CD4-positive, alpha-beta T cell treated with Interferon gamma for 1 hour (primary cell): ENCODE data around the gene GIT2.
"Not testable (repeated sequence)": the region's sequence is repeated elsewhere in the genome, so short reads cannot be mapped to it uniquely, and the experiment has no call there.

Source experiments
- DNase-seq: peaks from one replicate; pipeline ENCODE4 v3.0.0-alpha.2; 2020

GIT2 gene

DNA sequence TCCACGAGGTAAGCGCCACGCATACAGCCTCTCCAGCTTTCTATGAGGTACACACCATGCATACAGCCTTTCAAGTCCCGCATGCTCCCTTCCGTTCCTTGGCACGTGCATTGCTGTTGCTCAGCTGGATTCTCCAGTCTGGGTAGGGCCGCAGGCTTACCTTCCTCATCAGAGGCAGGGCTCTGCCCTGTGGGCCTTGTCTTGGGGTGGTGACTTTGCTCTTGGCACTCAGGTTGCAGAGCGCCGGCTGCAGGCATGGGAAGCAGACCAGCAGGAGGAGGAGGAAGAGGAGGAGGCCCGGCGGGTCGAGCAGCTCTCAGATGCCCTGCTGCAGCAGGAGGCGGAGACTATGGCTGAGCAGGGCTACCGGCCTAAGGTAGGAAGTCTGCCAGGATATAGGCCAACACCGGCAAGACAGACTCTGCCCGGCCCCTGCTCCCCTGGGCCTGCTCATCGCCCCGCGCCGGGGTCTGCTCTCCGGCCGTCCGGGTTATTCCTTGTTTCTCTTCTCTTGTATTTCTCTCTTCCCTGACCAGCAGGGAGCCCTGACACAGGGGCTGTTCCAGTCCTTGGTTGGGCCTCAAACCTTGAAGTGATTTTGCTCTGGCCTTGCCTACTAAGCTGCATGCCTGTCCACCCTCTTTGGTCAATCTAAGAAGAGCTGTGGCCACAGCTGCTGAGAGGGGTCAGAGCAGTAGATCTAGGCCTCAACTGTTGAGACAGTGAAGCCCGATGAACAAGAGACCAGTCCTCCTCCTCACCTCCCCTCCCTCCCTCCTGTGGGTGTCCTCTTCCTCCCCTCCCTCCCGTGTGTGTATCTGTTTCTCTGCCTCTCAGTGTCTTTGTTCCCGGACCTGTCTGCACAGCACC, 80.8 kb downstream of the GIT2 start:
- DNase-seq: no peak

DNA sequence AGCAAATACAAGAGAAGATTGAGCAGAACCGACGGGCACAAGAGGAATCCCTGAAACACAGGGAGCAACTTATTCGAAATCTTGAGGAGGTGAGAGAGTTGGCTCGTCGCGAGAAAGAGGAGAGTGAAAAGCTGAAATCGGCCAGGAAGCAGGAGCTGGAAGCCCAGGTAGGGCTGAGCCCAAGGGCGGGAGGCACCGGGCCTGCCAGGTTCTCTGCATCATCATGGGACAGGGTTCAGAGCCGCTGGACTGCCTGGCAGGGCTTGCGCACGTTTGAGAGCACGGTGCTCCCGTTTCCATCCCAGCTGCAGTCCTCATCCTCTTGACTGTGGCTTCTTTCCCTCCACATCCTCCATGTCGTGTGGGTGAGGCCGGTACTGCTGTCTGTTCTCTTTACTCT, 81.7 kb downstream of the GIT2 start:
- DNase-seq: no peak

DNA sequence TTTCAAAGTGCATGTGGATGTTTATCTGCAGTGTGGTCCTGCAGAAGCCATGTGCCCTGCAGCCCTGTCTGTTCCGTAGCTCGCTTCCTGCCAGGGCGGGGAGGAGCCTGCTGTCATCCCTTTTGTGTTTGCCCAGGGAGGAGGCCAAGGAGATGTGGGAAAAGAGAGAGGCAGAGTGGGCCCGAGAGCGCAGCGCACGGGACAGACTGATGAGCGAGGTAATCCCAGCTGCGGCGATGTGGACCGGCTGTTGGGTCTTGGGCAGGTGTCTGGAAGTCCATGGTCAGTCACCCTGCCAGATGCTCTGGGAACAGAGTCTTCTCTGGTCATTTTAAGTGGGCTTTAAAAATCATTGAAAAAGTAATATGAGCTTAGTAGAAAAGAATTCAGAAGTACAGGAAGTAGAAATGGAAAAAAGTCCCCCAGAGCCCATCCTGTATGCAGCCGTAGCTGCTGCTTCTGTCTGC, 83.3 kb downstream of the GIT2 start:
- no peak for DNase-seq

DNA sequence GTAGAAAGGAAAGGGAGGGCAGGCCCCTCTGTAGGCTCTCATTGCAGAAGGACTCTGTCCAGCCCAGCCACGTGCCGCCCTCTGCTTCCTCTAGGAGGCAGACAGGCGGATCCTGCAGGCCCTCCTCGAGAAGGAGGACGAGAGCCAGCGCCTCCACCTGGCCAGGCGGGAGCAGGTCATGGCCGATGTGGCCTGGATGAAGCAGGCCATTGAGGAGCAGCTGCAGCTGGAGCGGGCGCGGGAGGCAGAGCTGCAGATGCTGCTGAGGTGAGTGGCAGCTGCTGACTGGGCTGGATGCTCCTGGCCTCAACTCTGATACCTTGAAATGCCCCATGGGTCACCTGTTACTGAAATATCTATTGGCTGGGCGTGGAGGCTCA, 85.2 kb downstream of the GIT2 start:
- DNase-seq: no peak

DNA sequence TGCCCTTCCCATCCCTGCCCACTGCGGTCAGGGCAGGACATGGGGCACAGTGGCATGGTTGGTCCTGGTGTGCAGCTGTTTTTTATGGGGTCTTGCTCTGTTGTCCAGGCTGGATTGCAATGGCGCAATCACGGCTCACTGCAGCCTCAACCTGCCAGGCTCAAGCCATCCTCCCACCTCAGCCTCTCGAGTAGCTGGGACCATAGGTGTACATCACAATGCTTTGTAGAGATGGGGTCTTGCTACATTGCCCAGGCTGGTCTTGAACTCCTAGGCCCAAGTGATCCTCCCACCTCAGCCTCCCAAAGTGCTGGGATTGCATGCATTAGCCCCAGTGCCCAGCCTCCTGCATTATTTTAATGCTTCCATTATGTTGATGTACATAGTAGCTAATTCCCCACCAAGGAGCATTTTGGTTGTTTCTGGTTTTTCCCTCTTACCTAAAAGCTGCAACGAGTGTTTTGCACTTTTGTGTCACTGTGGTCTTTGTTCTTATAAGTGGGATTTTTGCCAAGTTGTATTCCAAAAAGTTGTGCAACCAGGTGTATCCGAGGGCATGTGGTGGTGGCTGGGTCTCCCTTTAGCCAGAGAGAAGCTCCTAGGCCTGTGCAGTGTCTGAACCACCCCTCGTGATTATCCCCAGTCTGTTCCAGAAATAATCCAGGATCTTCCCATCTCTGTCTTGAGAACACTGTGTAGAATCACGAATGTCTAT, 85.8 kb downstream of the GIT2 start:
- no peak for DNase-seq

DNA sequence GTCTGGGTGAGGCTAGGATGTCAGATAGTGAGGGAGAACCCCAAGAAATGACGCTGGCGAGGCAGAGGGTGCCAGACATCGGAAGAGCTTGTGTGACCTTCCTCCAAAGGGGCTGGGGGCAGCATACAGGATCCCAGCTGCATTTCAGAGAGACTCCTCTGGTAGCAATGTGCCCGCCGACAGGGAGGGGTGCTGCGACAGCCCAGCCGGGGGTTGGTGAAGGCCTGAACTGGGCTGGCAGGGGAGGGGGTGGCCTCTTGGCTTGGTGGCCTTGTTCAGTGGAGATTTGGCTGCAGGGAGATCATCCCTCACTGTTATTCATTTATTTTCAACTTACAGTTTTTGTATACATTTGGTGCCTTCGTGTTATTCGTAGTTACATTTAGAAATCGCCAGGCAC, 90.9 kb downstream of the GIT2 start:
- DNase-seq: no peak

DNA sequence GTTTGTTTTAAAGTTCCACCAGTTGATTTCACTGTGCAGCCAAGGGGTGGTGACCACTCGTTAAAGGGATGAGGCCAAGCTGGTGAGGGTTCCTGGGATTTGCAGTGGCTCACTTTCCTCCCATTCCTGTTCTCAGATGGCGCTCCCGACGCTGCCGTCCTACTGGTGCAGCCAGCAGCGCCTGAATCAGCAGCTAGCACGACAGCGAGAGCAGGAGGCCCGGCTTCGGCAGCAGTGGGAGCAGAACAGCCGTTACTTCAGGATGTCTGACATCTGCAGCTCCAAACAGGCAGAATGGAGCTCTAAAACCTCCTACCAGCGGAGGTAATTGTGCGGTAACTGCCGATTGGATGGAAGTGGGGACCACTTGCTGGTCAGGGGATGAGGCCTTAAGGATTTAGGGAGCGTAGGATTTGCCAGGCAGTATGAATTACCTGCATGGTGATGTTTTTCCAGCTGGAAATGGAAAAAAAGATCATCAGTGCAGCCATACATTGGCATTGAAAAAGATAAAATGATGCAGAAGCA, 93.2 kb downstream of the GIT2 start:
- DNase-seq: no peak

DNA sequence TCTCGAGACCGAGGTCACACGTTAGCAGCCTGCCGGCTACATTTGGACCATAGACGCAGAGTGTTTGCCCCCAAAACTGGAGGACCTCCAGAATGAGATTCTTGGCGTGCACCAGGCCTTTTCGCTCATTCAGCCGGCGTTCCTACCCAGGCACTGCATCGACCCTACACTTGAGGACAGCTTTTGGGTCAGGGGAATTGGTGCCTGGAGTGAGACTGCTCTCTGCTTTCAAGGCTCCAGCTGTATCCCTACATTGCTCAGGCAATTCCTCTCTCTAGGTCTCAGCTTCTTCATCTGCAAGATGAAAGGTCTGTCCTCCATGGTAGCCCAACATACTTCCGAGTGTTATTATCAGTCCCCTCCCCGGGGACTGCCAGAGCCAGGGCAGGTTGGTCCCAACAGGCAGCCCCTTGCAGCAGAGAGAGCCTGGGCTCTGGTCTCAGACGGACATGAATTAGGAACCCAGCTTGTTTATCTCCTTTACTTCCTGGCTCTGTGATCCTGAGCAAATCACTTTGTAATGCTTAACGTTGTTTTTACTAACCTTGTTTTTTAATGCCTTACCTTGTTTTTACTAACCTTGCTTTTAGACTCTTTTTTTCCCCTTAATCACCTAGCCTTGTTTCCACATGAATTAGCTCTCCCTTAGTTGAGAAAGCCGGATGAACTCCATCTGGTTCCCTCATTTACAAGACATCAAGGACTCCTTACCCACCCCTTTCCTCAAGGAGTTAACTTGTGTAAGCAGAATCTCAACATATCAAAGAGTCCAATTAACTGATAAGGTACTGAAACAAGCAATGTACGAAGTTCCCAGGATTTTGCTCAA, 95.2 kb downstream of the GIT2 start:
- DNase-seq: no peak

DNA sequence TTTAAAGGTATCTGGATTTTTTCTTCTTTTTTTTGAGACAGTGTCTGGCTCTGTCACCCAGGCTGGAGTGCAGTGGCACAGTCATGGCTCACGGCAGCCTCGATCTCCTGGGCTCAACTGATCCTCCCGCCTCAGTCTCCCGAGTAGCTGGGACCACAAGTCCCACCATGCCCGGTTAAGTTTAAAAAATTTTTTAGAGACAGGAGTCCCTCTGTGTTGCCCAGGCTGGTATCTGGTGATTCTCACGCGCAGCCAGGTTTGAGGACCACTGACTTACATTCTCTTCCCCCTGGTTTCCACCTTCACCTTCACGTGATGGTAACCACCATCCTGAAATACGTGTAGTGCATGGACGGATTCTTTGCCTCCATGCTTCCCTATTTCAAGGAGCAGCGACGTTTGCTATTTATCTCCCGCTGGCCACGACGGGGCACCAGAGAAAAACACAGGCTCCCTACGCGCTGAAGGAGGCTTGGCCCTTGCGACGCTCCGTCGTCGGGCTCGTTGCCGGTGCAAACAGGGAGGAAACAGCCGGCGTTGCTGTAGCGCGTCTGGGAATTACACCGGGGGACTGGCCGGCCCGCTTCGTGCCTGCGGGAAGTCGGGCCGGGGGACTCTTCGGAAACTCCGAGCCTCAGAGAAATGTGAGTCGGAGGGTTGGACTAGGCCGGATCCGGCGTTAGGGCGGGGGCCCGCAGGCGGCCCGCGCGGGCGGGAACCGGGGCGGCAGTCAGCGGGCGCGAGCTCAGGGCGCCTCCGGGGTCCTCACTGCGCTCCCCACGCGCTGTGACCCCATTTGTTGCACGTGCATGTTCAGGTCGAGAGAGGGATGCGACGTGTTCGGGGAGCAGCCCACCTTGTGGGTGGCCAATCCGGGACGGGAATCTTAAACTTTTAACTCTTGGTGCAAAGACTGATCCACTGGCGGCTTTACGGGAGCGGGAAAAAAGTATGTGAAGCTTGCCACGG, 96.1 kb downstream of the GIT2 start, which contains the start of gene TCHP:
TCHP (plus strand) TSS at position 492 of the 969 bp plus-strand sequence. CDS start 2,753 bp downstream, outside the sequence.
- DNase-seq: peak; percentile 74

DNA sequence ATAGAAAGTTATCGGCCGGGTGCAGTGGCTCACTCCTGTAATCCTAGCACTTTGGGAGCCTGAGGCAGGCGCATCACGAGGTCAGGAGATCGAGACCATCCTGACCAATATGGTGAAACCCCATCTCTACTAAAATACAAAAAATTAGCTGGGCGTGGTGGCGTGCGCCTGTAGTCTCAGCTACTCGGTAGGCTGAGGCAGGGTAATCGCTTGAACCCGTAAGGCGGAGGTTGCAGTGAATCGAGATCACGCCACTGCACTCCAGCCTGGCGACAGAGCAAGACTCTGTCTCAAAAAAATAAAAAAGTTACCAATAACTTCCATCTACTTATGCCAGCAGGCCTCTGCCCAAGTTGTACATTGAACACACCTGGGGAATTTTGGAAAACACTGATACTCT, 96.8 kb downstream of the GIT2 start:
- not testable (repeated sequence) for DNase-seq

DNA sequence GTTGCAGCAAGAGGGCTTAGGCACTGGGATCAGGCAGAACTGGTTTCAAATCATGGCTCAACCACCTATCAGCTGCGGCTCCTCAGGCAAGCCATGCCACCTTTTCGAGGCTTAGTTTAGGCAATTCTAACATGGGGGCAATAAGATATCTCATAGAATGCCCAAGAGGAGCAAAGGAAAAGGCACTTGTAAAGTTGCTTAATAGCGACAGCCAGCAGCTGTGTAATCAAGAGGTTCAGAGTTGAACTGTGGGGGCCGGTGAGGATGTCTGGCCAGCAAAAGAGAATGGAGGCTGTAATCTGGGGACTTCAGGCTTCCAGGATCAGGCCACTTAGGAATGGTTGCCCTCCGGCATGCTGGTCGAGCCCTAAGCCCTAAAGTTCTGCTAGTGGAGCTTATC, 99.1 kb downstream of the GIT2 start:
- DNase-seq: no peak

DNA sequence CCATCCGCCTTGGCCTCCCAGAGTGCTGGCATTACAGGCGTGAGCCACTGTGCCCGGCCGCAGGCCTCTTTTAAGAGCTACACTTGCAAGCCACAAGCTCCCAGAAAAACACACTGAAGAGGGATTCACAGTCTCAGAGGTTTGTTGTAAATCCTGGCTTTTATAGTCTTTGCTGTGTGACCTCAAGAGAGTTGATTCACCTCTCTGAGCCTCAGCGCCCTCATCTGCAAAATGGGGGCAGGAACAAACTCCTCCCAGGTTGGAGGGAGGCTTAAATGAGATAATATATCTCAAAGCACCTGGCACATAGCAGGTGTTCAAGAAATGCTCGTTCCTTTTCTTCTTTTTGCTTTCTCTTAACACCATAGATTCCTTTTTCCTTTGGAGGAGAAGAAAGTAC, 100.0 kb downstream of the GIT2 start:
- no peak for DNase-seq

DNA sequence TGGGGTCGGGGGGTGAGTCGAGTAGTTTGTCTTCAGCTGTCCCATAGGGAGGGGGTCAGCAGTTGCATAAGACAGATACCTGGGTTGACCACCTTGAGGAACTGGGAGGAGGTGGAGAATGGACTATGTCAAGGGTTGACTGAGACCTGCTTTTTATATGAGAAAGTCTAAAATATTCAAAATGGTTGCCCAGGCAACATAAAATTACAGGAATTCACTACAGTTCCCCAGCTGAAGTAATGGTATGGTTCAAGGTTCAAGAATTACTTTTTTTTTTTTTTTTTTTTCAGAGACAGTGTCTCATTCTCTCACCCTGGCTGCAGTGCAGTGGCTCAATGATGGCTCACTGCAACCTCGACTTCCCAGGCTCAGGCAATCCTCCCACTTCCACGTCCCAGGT, 101.2 kb downstream of the GIT2 start:
- no peak for DNase-seq

DNA sequence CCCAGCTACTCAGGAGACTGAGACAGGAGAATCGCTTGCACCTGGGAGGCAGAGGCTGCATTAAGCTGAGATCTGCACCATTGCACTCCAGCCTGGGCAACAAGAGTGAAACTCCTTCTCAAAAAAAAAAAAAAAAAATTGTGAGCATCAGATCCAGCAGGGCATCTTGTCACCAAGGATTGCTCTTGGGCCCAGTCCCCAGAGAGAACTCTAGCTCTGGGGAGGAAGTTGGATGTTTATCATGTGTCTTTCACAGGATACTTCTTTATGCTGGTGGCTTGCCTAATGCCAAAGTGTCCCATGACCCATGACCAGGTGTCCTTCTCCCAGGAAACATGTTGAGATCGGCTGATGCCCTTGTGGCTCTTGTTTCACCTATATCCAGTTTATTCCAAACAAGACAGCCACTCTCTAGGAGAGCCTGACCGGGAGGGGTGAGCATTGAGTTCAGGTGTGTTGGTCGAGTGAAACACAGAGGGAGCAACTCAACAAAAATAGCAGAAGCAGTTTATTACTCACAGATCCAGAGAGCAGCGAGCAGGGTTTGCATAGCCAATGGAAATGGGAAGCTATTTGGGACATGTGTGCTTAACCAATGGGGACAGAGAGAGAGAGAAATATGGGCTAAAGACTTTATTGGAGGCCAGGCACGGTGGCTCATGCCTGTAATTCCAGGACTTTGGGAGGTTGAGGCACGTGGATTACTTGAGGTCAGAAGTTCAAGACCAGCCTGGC, 102.7 kb downstream of the GIT2 start:
- DNase-seq: no peak

DNA sequence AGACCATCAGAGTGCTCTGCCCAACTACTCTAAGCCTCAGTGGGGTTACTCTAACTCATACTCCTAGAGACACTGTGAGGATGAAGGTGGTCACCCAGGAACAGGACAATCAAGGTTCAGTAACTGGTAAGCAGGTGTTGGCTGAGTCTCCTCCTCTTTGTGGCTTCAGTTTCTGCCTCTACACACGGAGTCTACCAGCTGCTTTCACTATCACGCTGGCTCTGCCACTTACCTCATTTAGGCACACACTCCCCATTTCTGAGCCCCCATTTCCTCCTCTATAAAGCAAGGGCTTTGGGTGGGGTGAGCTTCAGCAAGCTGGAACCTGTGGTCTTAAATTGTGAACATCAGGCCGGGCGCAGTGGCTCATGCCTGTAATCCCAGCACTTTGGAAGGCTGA, 103.4 kb downstream of the GIT2 start:
- DNase-seq: peak; percentile 33

DNA sequence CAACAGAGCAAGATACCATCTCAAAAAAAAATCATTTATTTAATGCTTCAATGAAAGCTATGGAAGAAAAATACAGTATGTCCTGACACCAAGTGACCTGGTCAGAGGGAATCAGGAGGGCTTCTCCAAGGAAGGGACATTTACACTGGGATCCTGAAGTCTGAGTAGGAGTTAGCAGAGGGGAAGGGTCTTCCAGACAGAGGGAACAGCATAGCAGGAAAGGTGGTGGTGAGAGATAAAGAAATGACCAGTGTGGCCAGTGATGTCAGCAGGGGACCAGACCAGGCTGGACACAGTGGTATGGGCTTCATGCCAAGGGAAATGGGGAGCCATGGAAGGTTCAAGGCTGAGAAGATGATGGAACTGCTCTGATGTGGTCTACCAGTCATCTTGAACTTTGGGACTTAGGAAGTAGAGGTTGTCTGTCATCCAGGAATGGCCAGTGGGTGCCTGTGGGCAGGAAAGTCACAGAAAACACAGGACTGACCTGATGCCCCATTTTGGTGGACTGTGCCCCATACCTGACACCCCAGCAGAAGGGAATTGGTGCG, 103.9 kb downstream of the GIT2 start:
- no peak for DNase-seq

DNA sequence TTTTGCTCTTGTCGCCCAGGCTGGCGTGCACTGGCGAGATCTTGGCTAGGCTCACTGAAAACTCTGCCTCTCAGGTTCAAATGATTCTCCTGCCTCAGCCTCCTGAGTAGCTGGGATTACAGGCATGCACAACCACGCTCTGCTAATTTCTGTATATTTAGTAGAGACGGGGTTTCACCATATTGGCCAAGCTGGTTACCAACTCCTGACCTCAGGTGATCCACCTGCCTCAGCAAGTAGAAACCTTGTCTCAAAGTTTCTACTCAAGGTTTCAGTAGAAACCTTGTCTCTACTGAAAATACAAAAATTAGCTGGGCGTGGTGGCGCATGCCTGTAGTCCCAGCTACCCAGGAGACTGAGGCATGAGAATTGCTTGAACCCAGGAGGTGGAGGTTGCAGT, 104.4 kb downstream of the GIT2 start:
- DNase-seq: not testable (repeated sequence)

DNA sequence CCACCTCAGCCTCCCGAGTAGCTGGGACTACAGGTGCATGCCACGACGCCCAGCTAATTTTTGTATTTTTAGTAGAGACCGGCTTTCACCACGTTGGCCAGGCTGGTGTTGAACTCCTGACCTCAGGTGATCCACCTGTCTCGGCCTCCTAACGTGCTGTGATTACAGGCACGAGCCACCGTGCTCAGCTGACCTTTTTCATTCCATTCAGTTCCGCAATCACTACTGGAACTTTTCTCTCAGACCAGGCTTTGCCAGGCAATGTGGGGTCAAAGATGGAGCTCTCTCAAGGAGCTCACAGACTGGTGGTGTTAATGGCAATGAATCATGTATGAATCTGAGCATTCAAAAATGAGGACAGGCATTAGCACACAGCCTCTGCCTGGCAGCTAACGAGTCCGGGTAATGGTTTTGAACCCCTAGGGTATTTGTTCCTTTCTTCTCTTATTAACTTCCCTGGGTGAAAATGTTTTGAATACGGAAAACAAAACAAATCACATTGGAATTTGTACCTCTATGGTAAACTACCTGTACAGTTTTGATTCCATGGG, 105.5 kb downstream of the GIT2 start:
- no peak for DNase-seq

DNA sequence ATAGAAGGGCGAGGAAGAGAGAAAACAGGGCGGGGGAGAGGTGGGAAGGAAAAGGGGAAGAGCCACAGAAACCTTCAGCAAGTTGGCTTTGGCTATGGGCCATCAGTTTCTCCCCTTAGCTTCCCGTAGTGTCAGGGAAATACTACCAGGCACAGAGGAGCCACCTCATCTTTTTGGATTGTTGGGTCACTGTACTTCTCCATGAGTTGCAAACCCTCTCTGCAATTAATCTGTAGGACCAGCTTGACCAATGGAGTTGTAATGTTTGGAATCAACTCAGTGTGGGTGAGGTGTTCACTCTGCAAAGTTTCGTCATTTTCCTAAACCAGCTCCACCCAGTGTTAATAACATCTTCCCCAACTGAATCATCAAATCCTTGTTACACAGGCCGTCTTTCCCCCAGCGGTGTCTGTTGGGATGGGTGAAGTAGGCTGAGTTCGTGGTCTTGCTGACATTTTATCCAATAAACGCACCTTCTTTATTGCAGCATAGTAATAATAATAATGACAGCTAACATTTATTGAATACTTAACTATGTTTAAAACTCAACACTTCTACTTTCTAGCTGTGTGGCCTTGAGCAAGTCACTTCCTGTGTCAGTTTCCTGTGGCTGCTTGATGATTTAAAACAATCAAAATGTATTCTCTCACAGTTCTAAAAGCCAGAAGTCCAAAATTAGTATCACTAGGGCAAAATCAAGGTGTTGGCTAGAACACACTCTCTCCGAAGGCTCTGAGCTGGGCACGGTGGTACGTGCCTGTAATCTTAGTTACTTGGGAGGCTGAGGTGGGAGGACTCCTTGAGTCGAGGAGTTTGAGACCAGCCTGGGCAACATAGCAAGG, 107.8 kb downstream of the GIT2 start:
- peak; percentile 26 for DNase-seq
